OCI-LY7 (cell line): Measurements from ENCODE around the gene FMNL2. TPM values are rescaled to one million over a fixed set of nuclear protein-coding genes. Genes with fewer than 3 reads are reported as not detected.

Source experiments
- BruUV-seq: library from RNA; stranded (reverse); fragments of 400-500 nt; replicated peaks from 2 replicates; lab custom pipeline; 2021; lab: Mats Ljungman, UMichigan
- CTCF ChIA-PET: fragments of 300-600 bp; sonication (Branson Sonifier 250); formaldehyde crosslinking; loops from one replicate; lab custom pipeline; 2022; ENCODE audit warnings: antibody characterized with exemption; ENCODE audit not compliant: unreplicated experiment; lab: Charles Lee
- POLR2A ChIA-PET: fragments of 300-600 bp; sonication (Branson Sonifier 250); formaldehyde crosslinking; loops from one replicate; lab custom pipeline; 2022; ENCODE audit warnings: antibody characterized with exemption; lab: Charles Lee
- DNase-seq: peaks from one replicate; pipeline ENCODE4 v3.0.0-alpha.2; 2015; ENCODE audit warnings: low spot score
- H2AFZ ChIP-seq: fragments of 200-600 bp; sonication (generic), shearing (Covaris generic); 2 replicates; pipeline ENCODE4 v1.6.1; 2014; ENCODE audit warnings: mild to moderate bottlenecking, antibody characterized with exemption, low read length, moderate library complexity
- H3K27ac ChIP-seq: fragments of 200-600 bp; sonication (generic); 2 replicates; pipeline ENCODE4 v1.5.1; 2014; ENCODE audit warnings: mixed run types, low read depth, mild to moderate bottlenecking, moderate library complexity, low read length, inconsistent platforms; ENCODE audit not compliant: poor library complexity, severe bottlenecking
- H3K36me3 ChIP-seq: fragments of 200-600 bp; sonication (generic); 2 replicates; pipeline ENCODE4 v1.6.1; 2014; ENCODE audit warnings: mild to moderate bottlenecking, antibody characterized with exemption, low read length, moderate library complexity, mixed read lengths; ENCODE audit not compliant: insufficient read depth
- H3K4me1 ChIP-seq: fragments of 200-600 bp; sonication (generic); 2 replicates; pipeline ENCODE4 v1.5.1; 2014; ENCODE audit warnings: mild to moderate bottlenecking, low read length; ENCODE audit not compliant: insufficient read depth, poor library complexity, severe bottlenecking
- H3K4me2 ChIP-seq: fragments of 200-600 bp; sonication (generic); 2 replicates; pipeline ENCODE4 v1.6.1; 2014; ENCODE audit warnings: mild to moderate bottlenecking, low read length
- H3K4me3 ChIP-seq: fragments of 200-600 bp; sonication (generic); 2 replicates; pipeline ENCODE4 v1.5.1; 2014; ENCODE audit warnings: mild to moderate bottlenecking, low read depth, low read length; ENCODE audit not compliant: poor library complexity, severe bottlenecking
- H3K79me2 ChIP-seq: fragments of 200-600 bp; sonication (generic); 2 replicates; pipeline ENCODE4 v1.6.1; 2016; ENCODE audit warnings: low read depth, mild to moderate bottlenecking, low read length, moderate library complexity, mixed read lengths; ENCODE audit not compliant: insufficient read depth
- H3K9me2 ChIP-seq: fragments of 200-600 bp; sonication (generic); 2 replicates; pipeline ENCODE4 v1.6.1; 2016; ENCODE audit warnings: mild to moderate bottlenecking, low read length, mixed read lengths; ENCODE audit not compliant: insufficient read depth
- H3K9me3 ChIP-seq: fragments of 200-600 bp; sonication (generic); 2 replicates; pipeline ENCODE4 v1.6.1; 2014; ENCODE audit warnings: mild to moderate bottlenecking, mixed run types, low read length, mixed read lengths
- H4K20me1 ChIP-seq: fragments of 200-600 bp; sonication (generic); 2 replicates; pipeline ENCODE4 v1.6.1; 2014; ENCODE audit warnings: mild to moderate bottlenecking, antibody characterized with exemption, low read length, moderate library complexity, mixed read lengths; ENCODE audit not compliant: insufficient read depth
- CTCF ChIP-seq: fragments of 200-600 bp; sonication (generic); conservative IDR thresholded peaks from 2 replicates; pipeline ENCODE4 v1.5.1; 2014; ENCODE audit warnings: mild to moderate bottlenecking, antibody characterized with exemption, low read length, moderate library complexity, mixed read lengths
- EZH2phosphoT487 ChIP-seq: fragments of 200-600 bp; sonication (generic); IDR thresholded peaks from 2 replicates; pipeline ENCODE4 v1.6.1; 2018; ENCODE audit warnings: low read depth, borderline replicate concordance, mild to moderate bottlenecking, mixed run types, antibody characterized with exemption, low read length, moderate library complexity, mixed read lengths
- intact Hi-C: fragments of 100-400 bp; cut with micrococcal nuclease; formaldehyde crosslinking; loops from one replicate; pipeline ENCODE4 v1.10.0; 2022; ENCODE audit not compliant: unreplicated experiment
- total RNA-seq, 2 experiments: library from RNA; depleted of rRNA in 1 of 2; stranded (reverse); fragments of >200 nt in 1 of 2; shearing (Covaris generic) in 1 of 2; gene quantifications; 2 replicates each; pipeline ENCODE4 v1.2.3, GENCODE V29; 2014 to 2022

Gene FMNL2
- total RNA-seq, 2 experiments from 2014 or later = 0.03 to 0.21 TPM

- Histone ChIP-seq H3K9me2 (no peaks in the 10 kb centered on the region), H2AFZ (no peak overlapping the region), H3K4me3 (no peak overlapping the region), H3K4me1 (no peaks in the 10 kb centered on the region), H3K79me2 (no peaks in the 10 kb centered on the region), H3K9me3 (no peaks in the 10 kb centered on the region), H4K20me1 (no peaks in the 10 kb centered on the region), H3K36me3 (no peaks in the 10 kb centered on the region), H3K27ac (no peak overlapping the region), H3K4me2 (no peak overlapping the region)
- no TSS peak for BruUV-seq
- POLR2A ChIA-PET = no interaction called here
- CTCF ChIA-PET = no interaction called here
- intact Hi-C loops = no loop called here
- TF ChIP-seq EZH2phosphoT487 = no peak
- no peak for TF ChIP-seq CTCF
- no peak for DNase-seq
Observed at GRCh38 chr2:152390837-152391236, 55.9 kb downstream of the FMNL2 start.

- intact Hi-C loops = no loop called here
- no peak for TF ChIP-seq CTCF
- TF ChIP-seq EZH2phosphoT487 = no peak
- no peak for DNase-seq
- ChIA-PET CTCF (no interaction called here), POLR2A (interaction anchor here (0.5 to 0.6 kb wide), 2 partner anchors 25 to 740 kb away, joined by 3 read pairs; no protein-coding TSS in a partner anchor)
- no peaks in the 10 kb centered on the region for H3K4me1 ChIP-seq
- H3K9me3 ChIP-seq = no peaks in the 10 kb centered on the region
- H3K9me2 ChIP-seq = no peaks in the 10 kb centered on the region
- H3K27ac ChIP-seq = no peak overlapping the region
- H3K4me3 ChIP-seq = no peak overlapping the region
- no peaks in the 10 kb centered on the region for H3K79me2 ChIP-seq
- H2AFZ ChIP-seq = no peak overlapping the region
- H3K36me3 ChIP-seq = no peaks in the 10 kb centered on the region
- no peak overlapping the region for H3K4me2 ChIP-seq
- no peaks in the 10 kb centered on the region for H4K20me1 ChIP-seq
- BruUV-seq = no TSS peak
Observed at GRCh38 chr2:152391318-152391717, 56.3 kb downstream of the FMNL2 start.

GRCh38 chr2:152393377-152393776 is 58.4 kb downstream of the FMNL2 start:
- no peak overlapping the region for H3K4me2 ChIP-seq
- no peak for TF ChIP-seq CTCF
- no peak for TF ChIP-seq EZH2phosphoT487
- no peak overlapping the region for H3K4me3 ChIP-seq
- H3K36me3 ChIP-seq = no peaks in the 10 kb centered on the region
- ChIA-PET CTCF (no interaction called here), POLR2A (no interaction called here)
- no peak overlapping the region for H3K27ac ChIP-seq
- intact Hi-C loops = no loop called here
- H3K9me3 ChIP-seq = no peaks in the 10 kb centered on the region
- no peaks in the 10 kb centered on the region for H3K9me2 ChIP-seq
- no TSS peak for BruUV-seq
- H2AFZ ChIP-seq = no peak overlapping the region
- H4K20me1 ChIP-seq = no peaks in the 10 kb centered on the region
- no peaks in the 10 kb centered on the region for H3K79me2 ChIP-seq
- H3K4me1 ChIP-seq = no peaks in the 10 kb centered on the region
- no peak for DNase-seq
